GM10847 (cell line): Measurements from ENCODE around the gene PRPF31.
A peak's percentile ranks its signal among the peaks of the same experiment; 100 is the strongest.

Experiments
- POLR2A ChIP-seq: IDR thresholded peaks from 2 replicates; pipeline ENCODE4 v1.6.1; 2011; ENCODE audit not compliant: insufficient read length; ENCODE audit errors: extremely low read depth

The PRPF31 gene

DNA sequence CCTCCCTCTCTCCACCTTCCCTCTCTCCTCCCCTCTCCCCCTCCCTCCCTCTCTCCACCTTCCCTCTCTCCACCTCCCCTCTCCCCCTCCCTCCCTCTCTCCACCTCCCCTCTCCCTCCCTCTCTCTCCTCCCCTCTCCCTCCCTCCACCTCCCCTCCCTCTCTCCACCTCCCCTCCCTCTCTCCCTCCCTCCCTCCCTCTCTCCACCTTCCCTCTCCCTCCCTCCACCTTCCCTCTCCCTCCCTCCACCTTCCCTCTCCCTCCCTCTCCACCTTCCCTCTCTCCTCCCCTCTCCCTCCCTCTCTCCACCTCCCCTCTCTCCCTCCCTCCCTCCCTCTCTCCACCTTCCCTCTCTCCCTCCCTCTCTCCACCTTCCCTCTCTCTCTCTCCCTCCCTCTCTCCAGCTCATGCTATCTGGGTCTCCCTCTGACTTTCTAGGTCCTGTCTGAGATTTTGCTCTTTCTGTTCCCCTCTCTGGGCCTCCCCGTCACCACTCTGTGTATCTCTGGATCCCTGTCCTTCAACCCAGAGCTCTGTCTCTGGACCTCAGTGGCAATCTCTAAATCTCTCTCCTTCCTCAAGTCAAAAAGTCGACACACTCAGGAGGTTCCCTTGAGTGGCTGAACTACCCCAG, 18.5 kb downstream of the PRPF31 start:
- no peak for TF ChIP-seq POLR2A

DNA sequence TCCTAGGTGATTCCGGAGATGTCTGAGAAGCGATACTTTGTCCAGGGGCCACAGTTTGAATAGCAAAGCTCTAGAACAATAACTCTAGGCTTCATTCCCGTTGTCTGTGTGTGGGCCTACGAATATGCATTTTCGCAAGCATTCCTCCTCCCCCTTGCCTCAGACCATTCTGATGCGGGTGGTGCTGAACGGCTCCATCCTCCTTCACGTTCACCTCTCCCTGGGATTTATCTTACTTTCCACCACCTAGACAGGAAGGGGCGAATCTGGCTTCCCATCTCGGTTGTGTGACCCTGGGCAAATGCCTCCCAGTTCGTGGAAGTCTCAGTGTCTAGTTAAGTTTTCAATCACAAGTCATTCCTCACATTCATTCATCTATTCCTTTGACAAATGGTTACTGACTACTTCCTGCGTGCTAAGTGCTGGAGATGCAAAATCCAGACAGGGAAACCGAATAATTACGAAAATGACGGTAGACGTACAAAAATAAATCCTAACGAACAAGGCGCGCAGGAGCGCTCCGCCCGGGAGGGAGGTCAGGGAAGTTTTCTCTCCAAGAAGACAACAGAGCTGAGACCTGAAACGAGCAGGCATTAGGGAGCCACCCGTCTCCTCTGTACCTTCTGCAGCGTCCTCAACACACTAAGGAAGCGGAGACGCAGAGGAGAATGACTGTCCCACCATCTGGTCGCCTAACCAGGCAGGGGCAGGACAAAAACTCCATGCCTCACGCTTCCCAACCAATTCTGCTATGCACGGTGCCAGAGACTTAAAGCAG, 20.7 kb downstream of the PRPF31 start:
- TF ChIP-seq POLR2A = no peak

DNA sequence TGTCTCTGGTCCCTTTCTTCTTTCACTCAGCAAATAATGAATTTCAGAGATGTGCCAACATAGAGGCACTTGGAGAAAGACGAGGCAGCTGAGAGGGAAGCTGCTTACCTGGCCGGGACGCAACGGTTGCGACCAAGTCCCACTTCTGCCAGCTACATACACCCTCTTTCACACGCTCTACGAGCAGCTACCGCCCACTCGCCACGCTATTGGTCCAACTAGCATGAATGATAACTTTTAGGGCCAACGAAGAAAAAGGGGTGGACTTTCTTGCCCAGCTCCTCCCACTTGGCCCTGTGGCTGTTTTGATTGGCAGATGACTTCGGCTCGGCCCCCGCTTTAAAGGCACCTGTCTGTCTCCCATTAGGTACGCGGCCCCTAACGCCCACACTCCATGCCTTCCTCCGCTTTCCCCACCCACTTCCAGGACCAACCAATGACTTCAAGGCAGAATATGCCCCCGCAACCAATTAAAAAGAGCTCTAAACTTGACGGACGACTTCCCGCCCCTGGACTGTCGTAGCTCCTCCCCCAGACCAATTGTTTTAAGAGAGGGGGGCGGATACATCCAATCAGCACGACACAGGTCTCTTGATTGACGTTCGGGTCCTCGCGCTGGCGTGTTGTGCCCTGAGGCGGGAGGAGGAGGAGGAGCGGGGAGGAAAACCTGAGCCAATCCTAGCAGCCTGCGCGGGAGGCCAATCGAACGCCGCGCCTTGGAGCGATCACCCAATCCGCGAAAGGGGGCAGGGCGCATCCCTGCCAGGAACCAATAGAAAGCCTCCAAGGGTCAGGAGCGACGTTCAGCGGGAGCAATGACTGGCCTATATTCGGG, 21.5 kb downstream of the PRPF31 start:
- peak; percentile 84 for TF ChIP-seq POLR2A

DNA sequence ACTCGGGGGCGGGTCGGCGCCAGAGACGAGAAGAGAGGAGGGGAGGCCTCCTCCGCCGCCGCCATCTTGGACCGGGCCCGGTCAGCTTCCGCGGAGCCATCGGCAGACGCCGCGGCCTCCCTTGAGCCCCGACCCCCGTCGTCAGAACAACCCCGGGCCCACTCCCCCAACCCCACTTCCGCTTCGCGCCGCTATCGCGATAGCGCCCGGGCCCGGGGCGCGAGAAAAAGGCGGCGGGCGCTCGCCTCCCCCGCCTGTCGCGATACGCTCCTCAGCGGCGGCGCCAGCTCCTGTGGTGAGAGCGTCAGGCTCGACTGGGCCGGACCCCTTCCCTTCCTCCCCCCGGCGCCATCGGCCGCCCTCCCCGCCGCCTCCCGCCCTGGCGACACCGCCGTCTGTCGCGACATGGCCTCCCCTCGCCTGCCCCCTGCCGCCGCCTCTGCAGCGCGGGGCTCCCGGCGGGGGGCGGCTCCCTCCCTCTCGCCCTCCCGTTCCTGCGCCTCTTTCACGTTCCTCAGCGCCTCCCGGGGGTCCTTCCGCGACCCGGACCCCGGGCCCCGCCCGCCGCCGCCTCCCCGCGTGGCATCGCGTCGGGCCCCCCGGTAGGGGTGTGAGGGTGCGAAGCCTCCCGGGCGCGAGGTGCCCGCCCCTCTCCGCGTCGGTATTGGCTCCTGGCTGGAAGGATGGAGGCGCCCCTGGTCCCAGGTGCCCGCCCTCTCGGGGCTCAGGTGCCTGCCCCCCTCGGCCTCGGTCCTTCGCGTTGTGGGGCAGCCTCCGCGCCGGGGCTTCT, 22.3 kb downstream of the PRPF31 start, which contains the start of gene CNOT3:
Gene CNOT3 (plus strand): TSS at position 64 of the 790 bp plus-strand sequence. CDS start 5,217 bp downstream, outside the sequence.
- peak; percentile 78 for TF ChIP-seq POLR2A

DNA sequence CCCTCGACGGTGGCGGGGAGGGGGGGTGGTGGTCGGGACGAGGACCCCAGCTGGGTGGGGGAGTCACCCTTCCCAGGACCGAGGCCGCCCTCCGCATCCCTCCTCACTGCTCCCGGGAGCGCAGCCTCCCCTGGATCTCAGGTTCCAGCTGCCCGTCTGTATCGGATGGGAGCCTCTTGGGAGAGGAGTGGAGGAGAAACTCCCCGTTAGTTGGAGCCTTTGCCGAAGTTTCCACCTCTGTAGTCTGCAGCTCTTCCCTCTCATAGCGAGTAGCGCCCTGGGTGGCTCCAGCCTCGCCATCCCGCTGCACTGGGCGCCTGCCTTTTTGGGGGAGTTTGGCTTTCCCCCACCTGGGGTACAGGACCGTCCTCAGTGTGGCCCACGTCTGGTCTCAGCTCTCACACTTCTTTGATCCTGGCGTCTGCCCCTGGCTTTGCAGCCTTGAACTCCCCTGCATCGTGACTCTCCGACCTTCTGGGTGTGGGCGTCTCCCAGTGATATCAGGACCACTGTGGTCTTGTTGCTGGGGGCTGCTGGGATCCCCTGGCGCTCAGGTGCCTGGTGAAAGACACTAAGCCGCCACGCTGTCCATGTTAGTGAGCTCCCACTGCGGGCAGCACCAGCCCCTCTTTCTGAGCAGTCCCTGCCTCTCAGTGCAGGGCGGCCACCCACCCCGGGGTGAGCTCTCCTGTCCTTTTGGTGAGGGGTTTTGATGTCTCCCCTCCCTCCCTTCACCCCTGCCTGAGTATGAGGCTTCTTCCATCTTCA, 23.1 kb downstream of the PRPF31 start:
- TF ChIP-seq POLR2A = no peak

DNA sequence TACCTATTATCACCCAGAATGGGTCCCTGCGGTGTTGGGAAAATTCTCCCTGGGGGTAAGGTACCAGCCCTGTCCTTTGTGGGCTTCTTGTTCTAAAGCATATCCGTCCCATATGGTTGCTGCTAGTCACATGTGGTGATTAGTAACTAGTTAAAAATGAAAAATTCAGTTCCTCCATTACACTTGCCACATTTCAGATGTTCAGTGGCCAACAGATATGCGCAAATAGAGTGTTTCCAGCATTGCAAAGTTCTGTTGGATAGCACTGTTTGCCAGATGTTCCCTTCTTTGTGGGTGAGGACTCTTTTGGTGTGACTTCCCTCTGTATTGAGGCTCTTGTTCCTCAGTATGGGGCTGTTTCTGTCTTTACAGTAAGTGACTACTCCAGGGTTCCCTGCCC, 25.8 kb downstream of the PRPF31 start:
- no peak for TF ChIP-seq POLR2A

DNA sequence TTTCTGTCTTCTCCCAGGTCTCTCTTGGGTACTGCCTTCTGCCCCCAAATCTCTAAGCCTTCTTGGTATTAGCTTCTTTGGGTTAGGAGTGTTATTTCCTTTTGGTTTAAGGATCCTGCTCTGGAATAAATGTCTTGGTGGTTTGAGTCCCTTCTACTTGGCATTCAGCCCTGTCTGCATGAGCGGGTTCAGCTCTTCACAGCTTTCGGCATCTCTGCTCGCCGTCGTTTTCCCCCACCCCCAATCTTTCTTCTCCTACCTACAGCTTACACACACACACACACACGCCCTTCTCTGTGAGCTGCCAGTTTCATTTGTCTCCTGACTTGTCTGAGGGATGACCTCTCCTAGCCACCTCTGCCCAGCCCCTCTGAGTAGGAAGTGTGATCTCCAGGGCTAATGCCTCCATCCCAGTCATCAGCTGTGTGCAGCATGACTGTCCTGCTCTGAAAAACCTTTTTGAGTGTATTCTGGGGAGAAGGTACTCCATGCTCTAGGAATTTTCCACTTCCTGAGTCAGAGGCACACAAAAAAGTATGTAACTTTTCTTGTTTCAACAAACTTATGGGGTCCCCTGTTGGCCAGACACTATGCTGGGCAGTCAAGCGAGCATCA, 26.7 kb downstream of the PRPF31 start:
- no peak for TF ChIP-seq POLR2A

DNA sequence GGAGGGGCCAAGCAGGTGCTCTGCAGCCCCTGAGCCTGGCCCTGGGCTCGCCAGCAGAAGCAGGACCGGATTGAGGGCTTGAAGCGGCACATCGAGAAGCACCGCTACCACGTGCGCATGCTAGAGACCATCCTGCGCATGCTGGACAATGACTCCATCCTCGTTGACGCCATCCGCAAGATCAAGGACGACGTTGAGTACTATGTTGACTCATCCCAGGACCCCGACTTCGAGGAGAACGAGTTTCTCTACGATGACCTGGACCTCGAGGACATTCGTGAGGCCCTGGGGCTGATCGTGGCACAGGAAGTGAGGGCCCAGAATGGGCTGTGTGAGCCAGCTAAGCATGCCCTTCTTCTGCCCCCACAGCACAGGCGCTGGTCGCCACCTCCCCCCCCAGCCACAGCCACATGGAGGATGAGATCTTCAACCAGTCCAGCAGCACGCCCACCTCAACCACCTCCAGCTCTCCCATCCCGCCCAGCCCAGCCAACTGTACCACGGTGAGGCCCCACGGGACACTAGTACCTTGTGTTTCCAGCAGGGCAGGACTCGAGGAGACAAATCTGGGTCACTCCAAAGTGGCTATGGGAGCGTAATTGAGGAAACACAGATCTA, 30.1 kb downstream of the PRPF31 start:
- TF ChIP-seq POLR2A = no peak

DNA sequence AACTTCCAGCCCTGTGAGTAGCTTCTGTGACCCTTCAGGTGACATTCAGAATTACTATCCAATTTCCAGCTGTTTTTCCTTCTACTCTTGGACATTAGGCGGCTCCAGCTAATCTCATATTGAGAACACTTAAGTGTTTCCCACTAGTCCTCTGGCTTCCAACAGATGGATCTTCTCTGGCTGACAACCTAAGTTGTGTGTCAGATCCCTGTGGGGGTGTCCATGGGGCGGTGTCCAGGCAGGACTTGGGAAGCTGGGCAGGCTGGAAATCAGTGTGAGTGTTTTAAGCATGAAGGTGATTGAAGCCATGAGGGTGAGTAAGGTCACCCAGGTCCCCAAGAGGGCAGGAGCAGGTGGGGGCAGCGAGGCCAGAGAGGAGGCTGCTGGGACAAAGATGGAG, 32.1 kb downstream of the PRPF31 start:
- no peak for TF ChIP-seq POLR2A

DNA sequence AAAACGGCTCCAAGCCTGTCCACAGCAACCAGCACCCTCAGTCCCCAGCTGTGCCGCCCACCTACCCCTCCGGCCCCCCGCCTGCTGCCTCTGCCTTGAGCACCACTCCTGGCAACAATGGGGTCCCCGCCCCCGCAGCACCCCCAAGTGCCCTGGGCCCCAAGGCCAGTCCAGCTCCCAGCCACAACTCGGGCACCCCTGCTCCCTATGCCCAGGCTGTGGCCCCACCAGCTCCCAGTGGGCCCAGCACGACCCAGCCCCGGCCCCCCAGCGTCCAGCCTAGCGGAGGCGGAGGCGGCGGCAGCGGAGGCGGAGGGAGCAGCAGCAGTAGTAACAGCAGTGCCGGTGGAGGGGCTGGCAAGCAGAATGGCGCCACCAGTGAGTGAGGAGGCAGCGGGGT, 32.6 kb downstream of the PRPF31 start:
- TF ChIP-seq POLR2A = no peak

DNA sequence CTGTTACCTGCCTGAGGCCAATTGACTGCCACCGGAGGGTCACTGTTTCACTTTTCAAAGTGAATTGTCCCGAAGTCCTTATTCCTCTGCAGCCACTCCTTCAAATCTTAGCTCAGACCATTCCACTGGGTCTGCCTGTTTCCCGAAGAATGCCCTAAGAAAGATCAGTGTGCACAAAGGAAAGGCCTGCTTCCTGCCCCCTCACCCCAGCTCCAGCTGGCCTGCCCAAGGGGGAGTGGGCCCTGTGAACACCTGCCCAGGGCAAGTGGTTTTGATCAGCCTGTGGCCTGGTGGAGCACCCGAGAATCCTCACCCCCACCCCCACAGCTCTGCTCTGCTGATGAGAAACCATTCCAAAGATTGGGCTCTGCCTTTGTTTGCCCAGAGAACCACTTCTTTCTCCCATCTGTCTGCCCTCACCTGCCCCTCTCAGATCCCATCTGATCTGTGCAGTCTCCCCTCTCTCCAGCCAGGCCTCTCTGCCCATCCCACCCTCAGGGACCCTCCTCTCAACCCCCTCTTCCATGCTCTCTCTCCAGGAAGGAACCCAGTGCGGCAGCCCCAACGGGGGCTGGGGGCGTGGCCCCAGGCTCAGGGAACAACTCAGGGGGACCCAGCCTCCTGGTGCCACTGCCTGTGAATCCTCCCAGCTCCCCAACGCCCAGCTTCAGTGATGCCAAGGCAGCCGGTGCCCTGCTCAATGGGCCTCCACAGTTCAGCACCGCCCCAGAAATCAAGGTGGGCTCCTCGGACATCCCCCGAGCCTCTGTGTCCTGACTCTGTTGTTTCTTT, 33.7 kb downstream of the PRPF31 start:
- no peak for TF ChIP-seq POLR2A

DNA sequence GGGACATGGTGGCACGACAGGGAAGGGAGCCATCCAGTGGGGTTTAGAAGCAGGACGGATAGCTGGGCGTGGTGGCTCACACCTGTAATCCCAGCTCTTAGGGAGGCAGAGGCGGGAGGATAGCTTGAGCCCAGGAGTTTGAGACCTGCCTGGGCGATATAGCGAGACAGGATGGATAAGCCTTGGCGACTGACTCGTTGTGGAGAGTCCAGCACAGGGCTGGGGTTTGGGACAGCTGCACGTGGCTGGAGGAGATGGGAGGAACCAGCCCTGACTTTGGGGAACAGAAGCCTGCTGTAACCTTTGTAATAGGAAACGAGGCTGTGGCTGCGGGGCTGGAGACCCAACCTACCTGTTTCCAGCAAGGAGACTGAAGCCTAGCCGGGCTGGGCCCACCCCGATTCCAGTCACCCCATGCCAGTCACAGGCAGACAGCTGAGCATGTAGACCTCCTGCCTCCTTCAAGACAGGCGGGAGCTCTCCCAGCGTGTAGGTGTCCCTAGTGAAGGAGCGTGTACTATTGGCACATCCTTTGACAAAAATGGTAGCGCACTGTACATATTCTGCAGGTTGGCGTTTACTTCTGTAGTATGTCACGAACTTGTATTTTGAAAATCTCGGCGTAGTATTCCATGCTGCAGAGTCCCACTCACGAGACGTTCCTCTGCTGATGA, 35.9 kb downstream of the PRPF31 start:
- no peak for TF ChIP-seq POLR2A
